Right atrium auricular region (tissue), 2 donors: ENCODE data around the gene BIN2. TPM values are rescaled to one million over a fixed set of nuclear protein-coding genes. Genes with fewer than 3 reads are reported as not detected.

Experiments used
- DNase-seq: peaks from one replicate; pipeline ENCODE4 v3.0.0-alpha.2; 2019; ENCODE audit warnings: low spot score
- H3K27ac ChIP-seq, 2 donors: fragments of 200-600 bp; sonication (generic); 1 replicate in 1 of 2; 2 replicates in 1 of 2; pipeline ENCODE4 v1.5.1; 2016 to 2019
- H3K27me3 ChIP-seq, 2 donors: fragments of 200-600 bp; sonication (generic); one replicate each; pipeline versions ENCODE4 v1.5.1 to v1.6.0; 2017 to 2019
- H3K36me3 ChIP-seq: fragments of 200-600 bp; sonication (generic); one replicate; pipeline ENCODE4 v1.5.1; 2016
- H3K4me1 ChIP-seq, 2 donors: fragments of 200-600 bp; sonication (generic); one replicate each; pipeline versions ENCODE4 v1.5.1 to v1.6.0; 2017 to 2019
- H3K4me3 ChIP-seq, 2 donors: fragments of 200-600 bp; sonication (generic); 1 replicate in 1 of 2; 2 replicates in 1 of 2; pipeline ENCODE4 v1.5.1; 2017 to 2019; ENCODE audit warnings: mild to moderate bottlenecking in 1 of 2, moderate library complexity in 1 of 2
- H3K9me3 ChIP-seq, 2 donors: fragments of 200-600 bp; sonication (generic); one replicate each; pipeline ENCODE4 v1.5.1; 2019
- total RNA-seq, 2 donors: library from RNA; depleted of rRNA; stranded (reverse); fragments of >200 nt; gene quantifications; one replicate each; pipeline ENCODE4 v1.1.0, GENCODE V29; 2016
- TF ChIP-seq, protein P1 (sequence below), 2 donors: fragments of 200-600 bp; sonication (generic); IDR thresholded peaks; one replicate each; pipeline ENCODE4 v1.5.1; 2019; ENCODE audit warnings: antibody characterized with exemption in 2 of 2

Gene BIN2
- total RNA-seq: 1 to 10 TPM; 2.1 to 4.6 TPM

DNA sequence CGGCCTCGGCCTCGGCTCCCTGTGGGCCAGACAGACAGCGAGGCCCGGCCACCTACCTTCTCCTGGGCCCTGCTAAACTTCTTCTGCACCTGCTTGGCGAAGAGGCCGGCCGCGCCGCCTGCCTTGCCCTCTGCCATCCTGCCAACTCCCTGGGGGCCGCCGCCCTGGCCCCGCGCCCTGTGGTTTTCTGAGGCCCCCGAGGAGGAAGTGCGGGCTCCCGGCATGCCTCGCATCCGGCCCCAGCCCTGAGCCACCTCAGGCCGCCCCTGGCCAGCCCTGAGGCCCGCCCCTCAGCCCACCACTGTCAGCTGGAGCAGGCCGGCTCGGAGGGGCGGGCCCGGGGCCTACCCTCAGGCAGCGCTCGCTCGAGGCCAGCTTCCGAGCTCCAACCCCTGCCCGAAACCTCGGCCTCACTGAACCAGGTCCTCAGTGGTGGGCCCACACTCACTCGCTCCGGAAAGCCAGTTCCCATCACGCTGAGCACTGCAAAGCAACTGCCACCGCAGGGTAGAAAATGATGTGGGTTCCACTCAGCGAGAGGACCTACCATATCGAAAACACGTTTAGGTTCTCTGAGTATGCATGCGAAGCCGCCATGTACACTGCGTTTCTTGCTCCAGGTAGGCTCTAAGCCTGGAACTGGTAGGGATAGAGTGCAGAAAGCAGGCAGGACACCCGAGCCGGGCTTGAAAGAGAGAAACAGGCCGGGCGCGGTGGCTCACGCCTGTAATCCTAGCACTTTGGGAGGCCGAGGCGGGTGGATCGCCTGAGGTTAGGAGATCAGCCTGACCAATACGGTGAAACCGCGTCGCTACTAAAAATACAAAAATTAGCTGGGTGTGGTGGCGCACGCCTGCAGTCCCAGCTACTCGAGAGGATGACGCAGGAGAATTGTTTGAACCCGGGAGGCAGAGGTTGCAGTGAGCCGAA is at the start of gene BIN2:
Gene BIN2, minus strand, starts transcription at position 209 of the 930 bp plus-strand sequence. Its CDS starts 72 bp downstream, at position 137.
- Histone ChIP-seq H3K27ac (no peak within 1 kb of the TSS), H3K4me1 (no peaks in the 10 kb centered on the region)

GRCh38 chr12:51373187-51373586 is 49.2 kb upstream of the BIN2 start:
- Histone ChIP-seq H3K9me3 (no peaks in the 10 kb centered on the region), H3K27ac (no peak overlapping the region), H3K4me3 (no peak overlapping the region), H3K4me1 (peaks cover 0 to 11% of the 10 kb centered on the region in 2 donors), H3K36me3 (no peaks in the 10 kb centered on the region), H3K27me3 (no peaks in the 10 kb centered on the region)
- TF ChIP-seq, protein P1, sequence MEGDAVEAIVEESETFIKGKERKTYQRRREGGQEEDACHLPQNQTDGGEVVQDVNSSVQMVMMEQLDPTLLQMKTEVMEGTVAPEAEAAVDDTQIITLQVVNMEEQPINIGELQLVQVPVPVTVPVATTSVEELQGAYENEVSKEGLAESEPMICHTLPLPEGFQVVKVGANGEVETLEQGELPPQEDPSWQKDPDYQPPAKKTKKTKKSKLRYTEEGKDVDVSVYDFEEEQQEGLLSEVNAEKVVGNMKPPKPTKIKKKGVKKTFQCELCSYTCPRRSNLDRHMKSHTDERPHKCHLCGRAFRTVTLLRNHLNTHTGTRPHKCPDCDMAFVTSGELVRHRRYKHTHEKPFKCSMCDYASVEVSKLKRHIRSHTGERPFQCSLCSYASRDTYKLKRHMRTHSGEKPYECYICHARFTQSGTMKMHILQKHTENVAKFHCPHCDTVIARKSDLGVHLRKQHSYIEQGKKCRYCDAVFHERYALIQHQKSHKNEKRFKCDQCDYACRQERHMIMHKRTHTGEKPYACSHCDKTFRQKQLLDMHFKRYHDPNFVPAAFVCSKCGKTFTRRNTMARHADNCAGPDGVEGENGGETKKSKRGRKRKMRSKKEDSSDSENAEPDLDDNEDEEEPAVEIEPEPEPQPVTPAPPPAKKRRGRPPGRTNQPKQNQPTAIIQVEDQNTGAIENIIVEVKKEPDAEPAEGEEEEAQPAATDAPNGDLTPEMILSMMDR (IDR thresholded peaks at IDR 0.05): no peak
- no peak for DNase-seq

More for the DNA sequence above, at the start of gene BIN2:
- TF ChIP-seq, protein P1 (IDR thresholded peaks at IDR 0.05): no peak
- H3K4me3 ChIP-seq: peak within 1 kb of the TSS in 1 of 2 donors; percentile 34
- H3K36me3 ChIP-seq: no peaks in the 10 kb centered on the region
- DNase-seq: no peak
- no peaks in the 10 kb centered on the region for H3K9me3 ChIP-seq
- H3K27me3 ChIP-seq: no peaks in the 10 kb centered on the region

DNA sequence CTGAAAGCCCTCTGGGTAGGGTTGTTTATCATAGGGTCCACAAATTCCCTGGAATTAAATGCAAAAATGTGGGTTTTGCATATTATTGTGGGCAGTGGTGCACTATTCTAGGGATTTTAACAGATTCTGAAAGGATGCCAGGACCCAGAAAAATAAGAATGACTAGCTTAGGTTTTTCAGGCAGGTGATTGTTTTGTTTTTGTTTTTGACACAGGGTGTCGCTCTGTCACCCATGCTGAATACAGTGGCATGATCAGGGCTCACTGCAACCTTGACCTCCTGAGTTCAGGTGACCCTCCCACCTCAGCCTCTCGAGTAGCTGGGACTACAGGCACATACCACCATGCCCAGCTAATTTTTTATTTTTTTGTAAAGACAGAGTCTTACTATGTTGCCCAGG is 48.0 kb upstream of the BIN2 start:
- no peak overlapping the region for H3K4me3 ChIP-seq
- H3K4me1 ChIP-seq: peaks cover 0 to 11% of the 10 kb centered on the region in 2 donors
- no peaks in the 10 kb centered on the region for H3K27me3 ChIP-seq
- no peak for DNase-seq
- no peak overlapping the region for H3K27ac ChIP-seq
- H3K36me3 ChIP-seq: no peaks in the 10 kb centered on the region
- H3K9me3 ChIP-seq: no peaks in the 10 kb centered on the region
- TF ChIP-seq, protein P1 (IDR thresholded peaks at IDR 0.05): no peak

GRCh38 chr12:51371295-51371953 is 47.5 kb upstream of the BIN2 start:
- Histone ChIP-seq H3K36me3 (no peaks in the 10 kb centered on the region), H3K9me3 (no peaks in the 10 kb centered on the region), H3K27ac (no peak overlapping the region), H3K4me3 (no peak overlapping the region), H3K27me3 (no peaks in the 10 kb centered on the region), H3K4me1 (peaks cover 0 to 11% of the 10 kb centered on the region in 2 donors)
- DNase-seq: peak; percentile 78
- TF ChIP-seq, protein P1 (IDR thresholded peaks at IDR 0.05): no peak

GRCh38 chr12:51370667-51371066 is 46.7 kb upstream of the BIN2 start:
- no peak for DNase-seq
- Histone ChIP-seq H3K27ac (no peak overlapping the region), H3K4me1 (peaks cover 0 to 11% of the 10 kb centered on the region in 2 donors), H3K27me3 (no peaks in the 10 kb centered on the region), H3K36me3 (no peaks in the 10 kb centered on the region), H3K9me3 (no peaks in the 10 kb centered on the region), H3K4me3 (no peak overlapping the region)
- TF ChIP-seq, protein P1 (IDR thresholded peaks at IDR 0.05): no peak
